AG04449 (cell line): ENCODE measurements around the gene AHRR.

ENCODE experiments used
- CTCF ChIA-PET: fragments of 350-600 bp; formaldehyde crosslinking; extraction: SDS; loops from one replicate; lab custom pipeline; 2021; ENCODE audit warnings: antibody characterized with exemption; lab: Yijun Ruan, JAX
- POLR2A ChIA-PET: fragments of 400-600, 350-600 bp; formaldehyde crosslinking; extraction: SDS; loops from one replicate; lab custom pipeline; 2020; ENCODE audit warnings: antibody characterized with exemption, inconsistent platforms; lab: Yijun Ruan, JAX
- DNase-seq: peaks from one replicate; pipeline ENCODE4 v3.0.0-alpha.2; 2010; ENCODE audit warnings: low read depth, low spot score
- H3K4me3 ChIP-seq: 2 replicates; pipeline ENCODE4 v1.5.1; 2011; ENCODE audit warnings: low read depth, mild to moderate bottlenecking, control low read depth, low read length
- CTCF ChIP-seq: IDR thresholded peaks from one replicate; pipeline ENCODE4 v1.5.1; 2011; ENCODE audit warnings: mild to moderate bottlenecking, moderate library complexity, low read length, control low read depth, inconsistent platforms; ENCODE audit not compliant: insufficient read depth; ENCODE audit errors: missing control alignments

Gene AHRR

DNA sequence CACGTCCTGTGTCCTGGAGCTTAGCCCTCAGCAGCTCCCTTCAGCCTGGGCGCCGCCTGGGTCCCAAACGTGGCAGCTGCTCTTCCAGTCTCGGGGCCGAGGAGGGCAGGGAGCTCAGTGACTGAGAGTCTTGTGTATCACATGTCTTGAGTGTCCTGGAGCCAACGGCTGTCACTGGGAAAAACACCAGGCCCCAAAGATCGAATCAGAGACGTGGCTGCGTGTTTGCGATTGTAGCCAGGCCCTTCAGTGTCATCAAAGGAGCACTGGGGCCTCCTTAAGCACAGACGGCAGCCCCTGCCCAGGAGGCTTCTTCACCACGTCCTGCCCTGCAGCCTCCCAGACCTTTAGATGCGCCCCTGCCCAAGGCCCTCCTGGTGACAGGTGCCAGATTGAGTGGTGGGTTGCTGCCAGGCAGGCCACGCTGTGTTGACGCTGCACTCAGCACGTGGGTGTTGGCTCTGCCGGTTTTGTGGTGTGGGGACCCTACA lies 115.8 kb downstream of the AHRR start:
- DNase-seq, result no peak
- no peak overlapping the region for H3K4me3 ChIP-seq
- CTCF ChIA-PET, result interaction anchor here (0.8 to 2.8 kb wide), 10 partner anchors 9 to 121 kb away, joined by 3 to 17 read pairs (median 4); partner anchors contain the start of gene AHRR
- no peak for TF ChIP-seq CTCF
- POLR2A ChIA-PET, result no interaction called here

- H3K4me3 ChIP-seq, result no peak overlapping the region
- CTCF ChIA-PET, result interaction anchor here (1.1 to 4.0 kb wide), 6 partner anchors 8 to 120 kb away, joined by 3 to 37 read pairs (median 6); partner anchors contain the start of gene AHRR
- POLR2A ChIA-PET, result no interaction called here
- DNase-seq, result no peak
- no peak for TF ChIP-seq CTCF
These were observed 117.0 kb downstream of the AHRR start for GRCh38 chr5:438481-438981.

DNA sequence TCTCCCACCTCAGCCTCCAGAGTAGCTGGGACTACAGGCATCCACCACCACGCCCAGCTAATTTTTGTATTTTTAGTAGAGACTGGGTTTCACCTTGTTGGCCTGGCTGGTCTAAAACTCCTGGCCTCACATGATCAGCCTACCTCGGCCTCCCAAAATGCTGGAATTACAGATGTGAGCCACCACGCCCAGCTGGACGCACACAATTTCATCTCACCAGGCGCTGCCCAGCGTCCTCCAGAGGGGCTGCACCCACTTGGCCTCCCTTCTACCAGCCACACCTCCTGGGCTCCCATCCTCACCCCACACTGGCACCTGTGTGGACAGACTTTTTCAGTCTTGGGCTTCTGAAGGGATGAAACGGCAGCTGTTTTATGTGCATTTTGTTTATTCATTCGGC lies 117.7 kb downstream of the AHRR start:
- POLR2A ChIA-PET, result no interaction called here
- no peak for TF ChIP-seq CTCF
- H3K4me3 ChIP-seq, result no peak overlapping the region
- no peak for DNase-seq
- CTCF ChIA-PET, result interaction anchor here (0.9 to 4.0 kb wide), 4 partner anchors 8 to 122 kb away, joined by 4 to 37 read pairs (median 10); partner anchors contain the start of gene AHRR

DNA sequence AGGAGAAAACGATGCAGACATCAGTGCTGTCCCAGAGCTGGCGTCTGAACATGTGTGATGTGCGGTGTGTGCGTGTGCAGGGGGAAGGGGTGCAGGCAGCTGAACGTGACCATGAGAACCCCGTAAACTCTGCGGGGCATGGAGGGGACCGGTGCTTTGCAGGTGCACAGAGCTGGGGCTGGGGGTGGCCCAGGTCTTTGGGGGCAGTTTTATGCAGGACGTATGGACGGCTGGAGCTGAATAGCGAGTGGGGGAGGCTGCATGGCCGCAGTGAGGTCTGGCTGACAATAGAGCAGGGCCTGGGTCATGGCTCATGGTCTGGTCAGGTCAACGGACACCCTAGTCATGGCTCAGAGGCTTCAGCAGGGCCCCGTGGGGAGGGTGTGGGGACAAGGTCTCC lies 118.1 kb downstream of the AHRR start:
- CTCF ChIA-PET, result interaction anchor here (0.9 to 4.0 kb wide), 4 partner anchors 9 to 123 kb away, joined by 3 to 37 read pairs (median 6); no protein-coding TSS in a partner anchor
- POLR2A ChIA-PET, result no interaction called here
- DNase-seq, result no peak
- no peak for TF ChIP-seq CTCF
- no peak overlapping the region for H3K4me3 ChIP-seq

DNA sequence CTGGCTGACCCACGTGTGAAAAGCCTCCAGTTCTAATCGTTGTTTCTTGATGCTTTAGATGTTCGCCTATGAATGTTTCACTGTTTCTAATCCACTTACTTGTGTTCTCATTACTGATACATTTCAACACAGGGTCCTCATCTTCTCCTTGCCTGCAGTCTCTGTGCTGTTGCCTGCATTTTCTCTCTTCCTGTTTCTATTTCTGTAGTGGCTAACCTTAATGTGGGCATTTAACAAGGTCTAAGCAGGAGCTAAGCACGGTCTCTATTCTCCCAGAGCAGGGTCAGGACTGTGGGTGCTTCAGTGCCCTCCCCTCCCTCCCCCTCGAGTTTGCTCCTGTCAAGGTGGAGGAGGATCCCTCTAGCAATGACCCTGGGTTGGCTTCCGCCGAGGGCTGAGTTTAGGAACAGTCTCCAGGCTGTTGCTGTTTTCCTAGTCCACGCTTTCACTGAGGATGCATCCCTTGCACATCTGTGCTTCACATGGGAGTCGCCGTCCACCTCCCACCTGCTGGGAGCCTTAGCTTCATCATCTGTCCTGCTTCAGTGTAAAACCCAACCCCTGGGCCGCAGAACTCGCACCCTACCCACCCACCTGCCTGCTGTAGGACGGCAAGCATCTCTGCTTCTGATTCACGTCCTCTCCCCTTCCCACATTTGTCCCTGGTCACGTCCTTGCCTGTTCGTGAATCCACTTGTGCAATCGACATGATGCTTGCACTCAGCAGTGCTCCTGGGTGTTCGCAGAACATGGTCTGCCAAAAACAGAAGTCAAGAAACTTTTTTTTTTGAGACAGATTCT lies 119.1 kb downstream of the AHRR start:
- DNase-seq, result no peak
- ChIA-PET CTCF (interaction anchor here (1.2 to 4.0 kb wide), 4 partner anchors 10 to 252 kb away, joined by 3 to 37 read pairs (median 5); no protein-coding TSS in a partner anchor), POLR2A (no interaction called here)
- H3K4me3 ChIP-seq, result no peak overlapping the region
- TF ChIP-seq CTCF, result no peak

DNA sequence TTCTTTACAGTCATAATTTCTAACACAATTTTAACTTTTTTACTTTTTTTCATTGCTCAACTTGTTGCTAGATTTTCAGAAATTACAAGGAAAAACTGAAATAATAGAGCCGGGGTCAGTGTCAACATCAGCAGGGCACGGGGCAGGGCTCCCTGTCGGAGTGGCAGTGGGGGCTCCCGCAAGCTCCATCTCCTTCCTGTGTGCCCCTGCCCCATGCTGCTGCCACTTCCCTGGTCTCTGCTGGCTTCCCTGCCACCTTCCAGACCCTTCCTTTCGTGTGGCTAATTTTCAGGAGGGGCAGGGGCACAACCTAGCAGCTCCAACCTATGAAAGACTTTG lies 120.5 kb downstream of the AHRR start:
- CTCF ChIA-PET, result interaction anchor here (1.0 to 4.0 kb wide), 3 partner anchors 11 to 254 kb away, joined by 3 to 37 read pairs (median 3); no protein-coding TSS in a partner anchor
- H3K4me3 ChIP-seq, result peak overlapping the region; percentile 99
- POLR2A ChIA-PET, result no interaction called here
- no peak for TF ChIP-seq CTCF
- DNase-seq, result no peak
